ENCODE data around the gene ADRB2. TPM values are rescaled to one million over a fixed set of nuclear protein-coding genes. Genes with fewer than 3 reads are reported as not detected.

Gene ADRB2
- total RNA-seq, 1 experiment from 2014 or later, result 0.08 TPM

GRCh38 chr5:148833122-148833521 lies 6.7 kb downstream of the ADRB2 start:
- Histone ChIP-seq H3K36me3 (no peaks in the 10 kb centered on the region), H3K27me3 (peaks cover 3% of the 10 kb centered on the region), H3K4me3 (no peak overlapping the region), H3K4me1 (peaks cover 4% of the 10 kb centered on the region; the same call in 1 of the 2 replicates), H3K27ac (no peak overlapping the region), H3K9me3 (replicated peaks) (0 out of 2 replicates have a peak, but pooled peaks cover 4% of the 10 kb centered on the region)
- no peak for DNase-seq

GRCh38 chr5:148833925-148834324 lies 7.5 kb downstream of the ADRB2 start:
- H3K27me3 ChIP-seq, result peaks cover 3% of the 10 kb centered on the region
- no peak overlapping the region for H3K27ac ChIP-seq
- 0 out of 2 replicates have a peak, but pooled peaks cover 4% of the 10 kb centered on the region for H3K9me3 ChIP-seq (replicated peaks)
- peaks cover under 1% of the 10 kb centered on the region; the same call in 1 of the 2 replicates for H3K4me1 ChIP-seq
- H3K4me3 ChIP-seq, result no peak overlapping the region
- no peak for DNase-seq
- H3K36me3 ChIP-seq, result no peaks in the 10 kb centered on the region

GRCh38 chr5:148834689-148835088 lies 8.3 kb downstream of the ADRB2 start:
- Histone ChIP-seq H3K27me3 (peaks cover 3% of the 10 kb centered on the region), H3K4me3 (no peak overlapping the region), H3K27ac (no peak overlapping the region), H3K9me3 (replicated peaks) (0 out of 2 replicates have a peak, but pooled peaks cover 4% of the 10 kb centered on the region), H3K36me3 (no peaks in the 10 kb centered on the region), H3K4me1 (no peaks in the 10 kb centered on the region)
- no peak for DNase-seq

- no peaks in the 10 kb centered on the region for H3K36me3 ChIP-seq
- H3K27me3 ChIP-seq, result peaks cover 3% of the 10 kb centered on the region
- no peaks in the 10 kb centered on the region for H3K4me1 ChIP-seq
- no peak for DNase-seq
- no peak overlapping the region for H3K27ac ChIP-seq
- no peak overlapping the region for H3K4me3 ChIP-seq
- 0 out of 2 replicates have a peak, but pooled peaks cover 3% of the 10 kb centered on the region for H3K9me3 ChIP-seq (replicated peaks)
Observed at GRCh38 chr5:148836272-148837250, 10.2 kb downstream of the ADRB2 start.

GRCh38 chr5:148837383-148837782 lies 11.0 kb downstream of the ADRB2 start:
- H3K36me3 ChIP-seq, result no peaks in the 10 kb centered on the region
- H3K4me3 ChIP-seq, result no peak overlapping the region
- DNase-seq, result no peak
- no peaks in the 10 kb centered on the region for H3K4me1 ChIP-seq
- no peak overlapping the region for H3K27ac ChIP-seq
- H3K9me3 ChIP-seq (replicated peaks), result no peaks in the 10 kb centered on the region
- peaks cover 5% of the 10 kb centered on the region for H3K27me3 ChIP-seq

- no peak for DNase-seq
- H3K27me3 ChIP-seq, result peaks cover 4% of the 10 kb centered on the region; the same call in 1 of the 2 replicates
- no peaks in the 10 kb centered on the region for H3K4me1 ChIP-seq
- no peaks in the 10 kb centered on the region for H3K36me3 ChIP-seq
- H3K9me3 ChIP-seq (replicated peaks), result no peaks in the 10 kb centered on the region
- H3K27ac ChIP-seq, result no peak overlapping the region
- H3K4me3 ChIP-seq, result no peak overlapping the region
Observed at GRCh38 chr5:148838357-148838756, 11.9 kb downstream of the ADRB2 start.

- no peaks in the 10 kb centered on the region for H3K36me3 ChIP-seq
- H3K4me1 ChIP-seq, result no peaks in the 10 kb centered on the region
- H3K4me3 ChIP-seq, result no peak overlapping the region
- no peak overlapping the region for H3K27ac ChIP-seq
- H3K9me3 ChIP-seq (replicated peaks), result no peaks in the 10 kb centered on the region
- no peak for DNase-seq
- H3K27me3 ChIP-seq, result peaks cover 7% of the 10 kb centered on the region; the same call in 1 of the 2 replicates
Observed at GRCh38 chr5:148839960-148840359, 13.5 kb downstream of the ADRB2 start.

GRCh38 chr5:148840531-148840930 lies 14.1 kb downstream of the ADRB2 start:
- Histone ChIP-seq H3K36me3 (no peaks in the 10 kb centered on the region), H3K9me3 (replicated peaks) (no peaks in the 10 kb centered on the region), H3K4me1 (no peaks in the 10 kb centered on the region), H3K4me3 (no peak overlapping the region), H3K27me3 (peaks cover 7% of the 10 kb centered on the region; the same call in 1 of the 2 replicates), H3K27ac (no peak overlapping the region)
- no peak for DNase-seq

- no peaks in the 10 kb centered on the region for H3K9me3 ChIP-seq (replicated peaks)
- no peaks in the 10 kb centered on the region for H3K4me1 ChIP-seq
- H3K27me3 ChIP-seq, result peaks cover 7% of the 10 kb centered on the region; the same call in 1 of the 2 replicates
- H3K27ac ChIP-seq, result no peak overlapping the region
- no peaks in the 10 kb centered on the region for H3K36me3 ChIP-seq
- DNase-seq, result no peak
- H3K4me3 ChIP-seq, result no peak overlapping the region
Observed at GRCh38 chr5:148841519-148841918, 15.1 kb downstream of the ADRB2 start.

- no peaks in the 10 kb centered on the region for H3K4me1 ChIP-seq
Observed at GRCh38 chr5:148842161-148842560, 15.8 kb downstream of the ADRB2 start.

GRCh38 chr5:148843510-148844318 lies 17.3 kb downstream of the ADRB2 start:
- H3K4me3 ChIP-seq, result no peak overlapping the region
- H3K9me3 ChIP-seq (replicated peaks), result no peaks in the 10 kb centered on the region
- no peaks in the 10 kb centered on the region for H3K36me3 ChIP-seq
- H3K27ac ChIP-seq, result no peak overlapping the region
- H3K27me3 ChIP-seq, result peaks cover 7% of the 10 kb centered on the region; the same call in 1 of the 2 replicates
- no peaks in the 10 kb centered on the region for H3K4me1 ChIP-seq
- no peak for DNase-seq

More at GRCh38 chr5:148842161-148842560, 15.8 kb downstream of the ADRB2 start:
- no peak overlapping the region for H3K4me3 ChIP-seq
- H3K9me3 ChIP-seq (replicated peaks), result no peaks in the 10 kb centered on the region
- H3K36me3 ChIP-seq, result no peaks in the 10 kb centered on the region
- H3K27me3 ChIP-seq, result peaks cover 7% of the 10 kb centered on the region; the same call in 1 of the 2 replicates
- H3K27ac ChIP-seq, result no peak overlapping the region
- DNase-seq, result no peak

- no peak overlapping the region for H3K27ac ChIP-seq
- H3K9me3 ChIP-seq (replicated peaks), result no peaks in the 10 kb centered on the region
- H3K4me1 ChIP-seq, result no peaks in the 10 kb centered on the region
- H3K27me3 ChIP-seq, result peaks cover 7% of the 10 kb centered on the region; the same call in 1 of the 2 replicates
- no peaks in the 10 kb centered on the region for H3K36me3 ChIP-seq
- DNase-seq, result no peak
- H3K4me3 ChIP-seq, result no peak overlapping the region
Observed at GRCh38 chr5:148844433-148845280, 18.2 kb downstream of the ADRB2 start.

GRCh38 chr5:148846930-148847329 lies 20.5 kb downstream of the ADRB2 start:
- DNase-seq, result no peak
- no peak overlapping the region for H3K27ac ChIP-seq
- H3K4me1 ChIP-seq, result no peaks in the 10 kb centered on the region
- H3K27me3 ChIP-seq, result peaks cover 5% of the 10 kb centered on the region; the same call in 1 of the 2 replicates
- no peaks in the 10 kb centered on the region for H3K36me3 ChIP-seq
- no peaks in the 10 kb centered on the region for H3K9me3 ChIP-seq (replicated peaks)
- H3K4me3 ChIP-seq, result no peak overlapping the region

GRCh38 chr5:148847456-148847855 lies 21.0 kb downstream of the ADRB2 start:
- H3K36me3 ChIP-seq, result no peaks in the 10 kb centered on the region
- no peak for DNase-seq
- no peak overlapping the region for H3K4me3 ChIP-seq
- no peak overlapping the region for H3K27ac ChIP-seq
- H3K27me3 ChIP-seq, result peaks cover 10% of the 10 kb centered on the region; the same call in 1 of the 2 replicates
- no peaks in the 10 kb centered on the region for H3K9me3 ChIP-seq (replicated peaks)
- H3K4me1 ChIP-seq, result no peaks in the 10 kb centered on the region
